Ishikawa (cell line): ENCODE measurements around the gene NECAB2.

Experiments
- CEBPB ChIP-seq: IDR thresholded peaks from 2 replicates; pipeline ENCODE4 v1.6.1; 2012
- CREB1 ChIP-seq: IDR thresholded peaks from 2 replicates; pipeline ENCODE4 v1.6.1; 2012; ENCODE audit warnings: low read depth
- EGR1 ChIP-seq: IDR thresholded peaks from 2 replicates; pipeline ENCODE4 v1.6.1; 2012
- EP300 ChIP-seq: IDR thresholded peaks from 2 replicates; pipeline ENCODE4 v1.6.1; 2012; ENCODE audit warnings: borderline replicate concordance
- FOXM1 ChIP-seq: IDR thresholded peaks from 2 replicates; pipeline ENCODE4 v1.6.1; 2012; ENCODE audit warnings: low read depth, borderline replicate concordance
- NFIC ChIP-seq: IDR thresholded peaks from 2 replicates; pipeline ENCODE4 v1.6.1; 2012
- RAD21 ChIP-seq: IDR thresholded peaks from 2 replicates; pipeline ENCODE4 v1.6.1; 2012; ENCODE audit warnings: low read depth
- TAF1 ChIP-seq: IDR thresholded peaks from 2 replicates; pipeline ENCODE4 v1.6.1; 2012; ENCODE audit warnings: low read depth, mild to moderate bottlenecking
- TCF12 ChIP-seq: IDR thresholded peaks from 2 replicates; pipeline ENCODE4 v1.6.1; 2012; ENCODE audit warnings: low read depth
- TEAD4 ChIP-seq: IDR thresholded peaks from 2 replicates; pipeline ENCODE4 v1.6.1; 2012
- YY1 ChIP-seq: IDR thresholded peaks from 2 replicates; pipeline ENCODE4 v1.6.1; 2012; ENCODE audit warnings: low read depth
- ZBTB7A ChIP-seq: IDR thresholded peaks from 2 replicates; pipeline ENCODE4 v1.6.1; 2012; ENCODE audit warnings: low read depth
- TF ChIP-seq, protein P1 (sequence below): IDR thresholded peaks from 2 replicates; pipeline ENCODE4 v1.6.1; 2012
- TF ChIP-seq, protein P2 (sequence below): IDR thresholded peaks from 2 replicates; pipeline ENCODE4 v1.6.1; 2012; ENCODE audit warnings: low read depth, mild to moderate bottlenecking
- TF ChIP-seq, protein P3 (sequence below): IDR thresholded peaks from 2 replicates; pipeline ENCODE4 v1.6.1; 2012

Gene NECAB2

DNA sequence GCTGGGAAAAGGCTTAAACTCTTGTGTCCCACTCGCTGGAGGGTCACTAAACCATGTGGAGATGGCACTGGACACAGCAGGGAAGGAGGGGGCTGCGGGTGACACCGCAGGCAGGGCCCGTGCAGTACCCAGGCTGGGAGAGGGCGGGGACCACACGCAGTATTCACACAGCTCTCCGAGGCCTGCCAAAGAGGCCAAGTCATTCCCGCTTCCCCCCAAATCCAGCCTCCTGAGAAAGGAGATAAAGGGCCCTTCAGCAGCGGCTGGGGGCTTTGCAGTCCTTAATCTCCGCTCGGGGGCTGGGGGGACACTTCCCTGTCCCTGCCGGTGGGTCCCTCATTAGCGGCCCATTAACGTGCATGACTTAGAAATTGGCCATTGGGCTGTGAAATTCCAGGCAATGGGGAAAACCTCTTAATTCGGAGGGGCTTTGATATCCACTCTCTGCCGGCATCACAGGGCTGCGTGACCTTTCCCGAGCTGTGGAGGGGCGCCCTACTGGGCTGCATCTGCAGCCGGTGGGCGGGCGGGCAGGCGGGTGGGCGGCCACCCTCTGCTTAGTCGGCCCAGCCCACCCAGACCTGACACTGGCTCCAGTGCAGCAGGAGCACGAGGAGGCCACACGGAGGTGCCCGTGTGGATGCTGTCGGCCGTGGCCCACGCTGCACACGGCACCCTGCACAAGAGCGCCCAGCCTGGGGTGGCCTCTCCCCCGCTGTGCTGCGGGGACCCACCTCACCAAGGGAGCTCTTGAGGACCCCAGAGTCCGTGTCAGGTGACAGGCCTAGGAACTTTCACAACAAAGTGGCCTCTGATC, 77.2 kb downstream of the NECAB2 start:
- TF ChIP-seq RAD21: no peak
- TF ChIP-seq CEBPB: no peak
- TF ChIP-seq, protein P1, sequence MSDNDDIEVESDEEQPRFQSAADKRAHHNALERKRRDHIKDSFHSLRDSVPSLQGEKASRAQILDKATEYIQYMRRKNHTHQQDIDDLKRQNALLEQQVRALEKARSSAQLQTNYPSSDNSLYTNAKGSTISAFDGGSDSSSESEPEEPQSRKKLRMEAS: no peak
- no peak for TF ChIP-seq NFIC
- TF ChIP-seq TEAD4: no peak
- no peak for TF ChIP-seq FOXM1
- no peak for TF ChIP-seq ZBTB7A
- TF ChIP-seq, protein P2, sequence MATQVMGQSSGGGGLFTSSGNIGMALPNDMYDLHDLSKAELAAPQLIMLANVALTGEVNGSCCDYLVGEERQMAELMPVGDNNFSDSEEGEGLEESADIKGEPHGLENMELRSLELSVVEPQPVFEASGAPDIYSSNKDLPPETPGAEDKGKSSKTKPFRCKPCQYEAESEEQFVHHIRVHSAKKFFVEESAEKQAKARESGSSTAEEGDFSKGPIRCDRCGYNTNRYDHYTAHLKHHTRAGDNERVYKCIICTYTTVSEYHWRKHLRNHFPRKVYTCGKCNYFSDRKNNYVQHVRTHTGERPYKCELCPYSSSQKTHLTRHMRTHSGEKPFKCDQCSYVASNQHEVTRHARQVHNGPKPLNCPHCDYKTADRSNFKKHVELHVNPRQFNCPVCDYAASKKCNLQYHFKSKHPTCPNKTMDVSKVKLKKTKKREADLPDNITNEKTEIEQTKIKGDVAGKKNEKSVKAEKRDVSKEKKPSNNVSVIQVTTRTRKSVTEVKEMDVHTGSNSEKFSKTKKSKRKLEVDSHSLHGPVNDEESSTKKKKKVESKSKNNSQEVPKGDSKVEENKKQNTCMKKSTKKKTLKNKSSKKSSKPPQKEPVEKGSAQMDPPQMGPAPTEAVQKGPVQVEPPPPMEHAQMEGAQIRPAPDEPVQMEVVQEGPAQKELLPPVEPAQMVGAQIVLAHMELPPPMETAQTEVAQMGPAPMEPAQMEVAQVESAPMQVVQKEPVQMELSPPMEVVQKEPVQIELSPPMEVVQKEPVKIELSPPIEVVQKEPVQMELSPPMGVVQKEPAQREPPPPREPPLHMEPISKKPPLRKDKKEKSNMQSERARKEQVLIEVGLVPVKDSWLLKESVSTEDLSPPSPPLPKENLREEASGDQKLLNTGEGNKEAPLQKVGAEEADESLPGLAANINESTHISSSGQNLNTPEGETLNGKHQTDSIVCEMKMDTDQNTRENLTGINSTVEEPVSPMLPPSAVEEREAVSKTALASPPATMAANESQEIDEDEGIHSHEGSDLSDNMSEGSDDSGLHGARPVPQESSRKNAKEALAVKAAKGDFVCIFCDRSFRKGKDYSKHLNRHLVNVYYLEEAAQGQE: no peak
- TF ChIP-seq TCF12: no peak
- TF ChIP-seq TAF1: no peak
- TF ChIP-seq EGR1: no peak
- TF ChIP-seq YY1: no peak
- no peak for TF ChIP-seq EP300
- TF ChIP-seq, protein P3, sequence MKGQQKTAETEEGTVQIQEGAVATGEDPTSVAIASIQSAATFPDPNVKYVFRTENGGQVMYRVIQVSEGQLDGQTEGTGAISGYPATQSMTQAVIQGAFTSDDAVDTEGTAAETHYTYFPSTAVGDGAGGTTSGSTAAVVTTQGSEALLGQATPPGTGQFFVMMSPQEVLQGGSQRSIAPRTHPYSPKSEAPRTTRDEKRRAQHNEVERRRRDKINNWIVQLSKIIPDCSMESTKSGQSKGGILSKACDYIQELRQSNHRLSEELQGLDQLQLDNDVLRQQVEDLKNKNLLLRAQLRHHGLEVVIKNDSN: no peak
- no peak for TF ChIP-seq CREB1

- TF ChIP-seq, protein P1: no peak
- no peak for TF ChIP-seq RAD21
- no peak for TF ChIP-seq EP300
- TF ChIP-seq TCF12: no peak
- TF ChIP-seq, protein P3: no peak
- TF ChIP-seq TEAD4: no peak
- no peak for TF ChIP-seq EGR1
- no peak for TF ChIP-seq TAF1
- no peak for TF ChIP-seq NFIC
- no peak for TF ChIP-seq FOXM1
These were observed 77.9 kb downstream of the NECAB2 start for GRCh38 chr16:84045818-84046470.

GRCh38 chr16:84047206-84047605, 79.2 kb downstream of the NECAB2 start:
- TF ChIP-seq ZBTB7A (no peak), NFIC (no peak), CEBPB (no peak), TAF1 (no peak), FOXM1 (no peak), TEAD4 (no peak), EGR1 (no peak), RAD21 (no peak), YY1 (no peak), CREB1 (no peak), EP300 (no peak), TCF12 (no peak)
- TF ChIP-seq, protein P1: no peak
- TF ChIP-seq, protein P3: no peak
- TF ChIP-seq, protein P2: no peak

- TF ChIP-seq FOXM1 (no peak), CEBPB (no peak), TEAD4 (no peak), ZBTB7A (no peak), NFIC (no peak), EP300 (no peak), CREB1 (no peak), YY1 (no peak), RAD21 (no peak), TAF1 (no peak), TCF12 (no peak)
- TF ChIP-seq, protein P2: no peak
- TF ChIP-seq, protein P3: no peak
These were observed 79.6 kb downstream of the NECAB2 start for GRCh38 chr16:84047626-84048025.
